T-helper 1 cell (primary cell): ENCODE measurements around the gene ICE1.
"Not testable (repeated sequence)": the region's sequence is repeated elsewhere in the genome, so short reads cannot be mapped to it uniquely, and the experiment has no call there.

Experiments used
- DNase-seq, 5 donors: peaks; one replicate each; pipeline ENCODE4 v3.0.0-alpha.2; 2012 to 2020
- total RNA-seq, 4 donors: gene quantifications; one replicate each; lab custom pipeline; 2026; lab: John Stamatoyannopoulos, UW

Gene ICE1
- total RNA-seq, result 111 to 143 (median 134) reads per million in 4 donors

GRCh38 chr5:5421961-5422818 is at the start of gene ICE1:
ICE1 (plus strand) TSS chr5:5422677; CDS start chr5:5422916, 239 bp downstream.
- peak; percentile 89 to 96 (median 92) for DNase-seq

GRCh38 chr5:5372930-5373329 is 49.5 kb upstream of the ICE1 start:
- DNase-seq, result no peak

- DNase-seq, result no peak
Measured at GRCh38 chr5:5373351-5373989, 49.0 kb upstream of the ICE1 start.

GRCh38 chr5:5374009-5374715 is 48.3 kb upstream of the ICE1 start:
- no peak for DNase-seq

- DNase-seq, result no peak
Measured at GRCh38 chr5:5377780-5378179, 44.7 kb upstream of the ICE1 start.

- no peak for DNase-seq
Measured at GRCh38 chr5:5378531-5378930, 43.9 kb upstream of the ICE1 start.

GRCh38 chr5:5380298-5380697 is 42.2 kb upstream of the ICE1 start:
- no peak for DNase-seq

GRCh38 chr5:5381310-5381913 is 41.1 kb upstream of the ICE1 start:
- DNase-seq, result no peak

GRCh38 chr5:5383461-5383860 is 39.0 kb upstream of the ICE1 start:
- DNase-seq, result no peak

- no peak for DNase-seq
Measured at GRCh38 chr5:5384660-5385330, 37.7 kb upstream of the ICE1 start.

- DNase-seq, result no peak
Measured at GRCh38 chr5:5385331-5385662, 37.2 kb upstream of the ICE1 start.

GRCh38 chr5:5386329-5386728 is 36.1 kb upstream of the ICE1 start:
- no peak for DNase-seq

GRCh38 chr5:5387192-5387591 is 35.3 kb upstream of the ICE1 start:
- no peak for DNase-seq

GRCh38 chr5:5387777-5388176 is 34.7 kb upstream of the ICE1 start:
- DNase-seq, result no peak

- DNase-seq, result not testable (repeated sequence)
Measured at GRCh38 chr5:5390121-5390869, 32.2 kb upstream of the ICE1 start.

- DNase-seq, result not testable (repeated sequence)
Measured at GRCh38 chr5:5392504-5392903, 30.0 kb upstream of the ICE1 start.

GRCh38 chr5:5394384-5394986 is 28.0 kb upstream of the ICE1 start:
- DNase-seq, result not testable (repeated sequence)

GRCh38 chr5:5395093-5395492 is 27.4 kb upstream of the ICE1 start:
- DNase-seq, result not testable (repeated sequence)

GRCh38 chr5:5398071-5398470 is 24.4 kb upstream of the ICE1 start:
- DNase-seq, result no peak

- DNase-seq, result no peak
Measured at GRCh38 chr5:5401095-5401494, 21.4 kb upstream of the ICE1 start.

- DNase-seq, result no peak
Measured at GRCh38 chr5:5403741-5404140, 18.7 kb upstream of the ICE1 start.
